ENCODE results near the gene AKR1B15. TPM values are rescaled to one million over a fixed set of nuclear protein-coding genes. Genes with fewer than 3 reads are reported as not detected.
A peak's percentile ranks its signal among the peaks of the same experiment; 100 is the strongest.
"Not testable (repeated sequence)": the region's sequence is repeated elsewhere in the genome, so short reads cannot be mapped to it uniquely, and the experiment has no call there.

Gene AKR1B15
- total RNA-seq, 1 experiment from 2014 or later = 1.6 TPM

- DNase-seq (ENCODE audit: low read depth) = not testable (repeated sequence)
These were observed 12.7 kb downstream of the AKR1B15 start for GRCh38 chr7:134561616-134562015.

GRCh38 chr7:134562136-134562535, 13.2 kb downstream of the AKR1B15 start:
- peak; percentile 98 for DNase-seq (ENCODE audit: low read depth)

GRCh38 chr7:134563398-134563749, 14.5 kb downstream of the AKR1B15 start:
- peak; percentile 26 for DNase-seq (ENCODE audit: low read depth)

- DNase-seq (ENCODE audit: low read depth) = peak; percentile 67
These were observed 16.8 kb downstream of the AKR1B15 start for GRCh38 chr7:134565643-134566136.

GRCh38 chr7:134567368-134567767, 18.5 kb downstream of the AKR1B15 start:
- peak; percentile 76 for DNase-seq (ENCODE audit: low read depth)

- not testable (repeated sequence) for DNase-seq (ENCODE audit: low read depth)
These were observed 21.1 kb downstream of the AKR1B15 start for GRCh38 chr7:134569962-134570361.

GRCh38 chr7:134571101-134571500, 22.2 kb downstream of the AKR1B15 start:
- no peak for DNase-seq (ENCODE audit: low read depth)

- DNase-seq (ENCODE audit: low read depth) = no peak
These were observed 23.0 kb downstream of the AKR1B15 start for GRCh38 chr7:134571746-134572461.

- DNase-seq (ENCODE audit: low read depth) = no peak
These were observed 25.4 kb downstream of the AKR1B15 start for GRCh38 chr7:134574322-134574721.

- DNase-seq (ENCODE audit: low read depth) = no peak
These were observed 35.4 kb downstream of the AKR1B15 start for GRCh38 chr7:134584290-134584689.

- no peak for DNase-seq (ENCODE audit: low read depth)
These were observed 37.0 kb downstream of the AKR1B15 start for GRCh38 chr7:134585897-134586296.

GRCh38 chr7:134587750-134588149, 38.8 kb downstream of the AKR1B15 start:
- DNase-seq (ENCODE audit: low read depth) = no peak

- DNase-seq (ENCODE audit: low read depth) = peak; percentile 99
These were observed 40.6 kb downstream of the AKR1B15 start for GRCh38 chr7:134589491-134589941.

GRCh38 chr7:134593530-134594392, 44.9 kb downstream of the AKR1B15 start:
- DNase-seq (ENCODE audit: low read depth) = peak; percentile 100

GRCh38 chr7:134594877-134595276, 46.0 kb downstream of the AKR1B15 start:
- DNase-seq (ENCODE audit: low read depth) = no peak

GRCh38 chr7:134599371-134599770, 50.5 kb downstream of the AKR1B15 start:
- DNase-seq (ENCODE audit: low read depth) = no peak

GRCh38 chr7:134601459-134601858, 52.5 kb downstream of the AKR1B15 start:
- DNase-seq (ENCODE audit: low read depth) = no peak

- DNase-seq (ENCODE audit: low read depth) = peak; percentile 65
These were observed 54.1 kb downstream of the AKR1B15 start for GRCh38 chr7:134602881-134603451.

- DNase-seq (ENCODE audit: low read depth) = peak; percentile 67
These were observed 57.3 kb downstream of the AKR1B15 start for GRCh38 chr7:134605978-134606923.

- no peak for DNase-seq (ENCODE audit: low read depth)
These were observed 62.8 kb downstream of the AKR1B15 start for GRCh38 chr7:134611611-134612151.

GRCh38 chr7:134612197-134612596, 63.3 kb downstream of the AKR1B15 start:
- DNase-seq (ENCODE audit: low read depth) = no peak
